Retinal pigment epithelial cell (primary cell): ENCODE measurements around the gene PIGQ.

Source experiments
- DNase-seq: peaks from one replicate; pipeline ENCODE4 v3.0.0-alpha.2; 2010; ENCODE audit warnings: low read depth
- H3K4me3 ChIP-seq: 2 replicates; pipeline ENCODE4 v1.5.1; 2011; ENCODE audit warnings: mild to moderate bottlenecking, low read length, control low read depth, moderate library complexity
- TF ChIP-seq, protein P1 (sequence below): conservative IDR thresholded peaks from 2 replicates; pipeline ENCODE4 v1.5.1; 2011; ENCODE audit warnings: low read depth, low read length, control low read depth, inconsistent platforms

PIGQ gene

DNA sequence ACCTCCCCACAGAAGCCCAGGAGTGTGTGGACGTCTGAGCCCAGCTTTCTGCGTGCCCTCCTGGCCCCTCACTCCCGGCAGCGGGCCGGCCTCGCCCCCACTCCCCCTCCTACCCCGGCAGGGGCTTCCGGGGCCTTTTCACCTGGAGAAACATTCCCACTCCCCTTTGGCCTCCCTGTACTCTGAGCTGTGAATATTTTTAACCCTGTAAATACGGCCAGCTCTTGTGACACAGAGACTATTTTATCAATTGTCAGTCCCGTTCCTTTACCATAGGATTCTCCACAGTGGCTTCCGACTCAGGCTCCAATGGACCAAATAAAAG is 15.5 kb upstream of the PIGQ start:
- H3K4me3 ChIP-seq, result no peak overlapping the region
- TF ChIP-seq, protein P1, sequence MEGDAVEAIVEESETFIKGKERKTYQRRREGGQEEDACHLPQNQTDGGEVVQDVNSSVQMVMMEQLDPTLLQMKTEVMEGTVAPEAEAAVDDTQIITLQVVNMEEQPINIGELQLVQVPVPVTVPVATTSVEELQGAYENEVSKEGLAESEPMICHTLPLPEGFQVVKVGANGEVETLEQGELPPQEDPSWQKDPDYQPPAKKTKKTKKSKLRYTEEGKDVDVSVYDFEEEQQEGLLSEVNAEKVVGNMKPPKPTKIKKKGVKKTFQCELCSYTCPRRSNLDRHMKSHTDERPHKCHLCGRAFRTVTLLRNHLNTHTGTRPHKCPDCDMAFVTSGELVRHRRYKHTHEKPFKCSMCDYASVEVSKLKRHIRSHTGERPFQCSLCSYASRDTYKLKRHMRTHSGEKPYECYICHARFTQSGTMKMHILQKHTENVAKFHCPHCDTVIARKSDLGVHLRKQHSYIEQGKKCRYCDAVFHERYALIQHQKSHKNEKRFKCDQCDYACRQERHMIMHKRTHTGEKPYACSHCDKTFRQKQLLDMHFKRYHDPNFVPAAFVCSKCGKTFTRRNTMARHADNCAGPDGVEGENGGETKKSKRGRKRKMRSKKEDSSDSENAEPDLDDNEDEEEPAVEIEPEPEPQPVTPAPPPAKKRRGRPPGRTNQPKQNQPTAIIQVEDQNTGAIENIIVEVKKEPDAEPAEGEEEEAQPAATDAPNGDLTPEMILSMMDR, result no peak

GRCh38 chr16:554640-555365 is 15.0 kb upstream of the PIGQ start:
- DNase-seq, result no peak
- TF ChIP-seq, protein P1, result no peak
- no peak overlapping the region for H3K4me3 ChIP-seq

More for the DNA sequence above, 15.5 kb upstream of the PIGQ start:
- no peak for DNase-seq

DNA sequence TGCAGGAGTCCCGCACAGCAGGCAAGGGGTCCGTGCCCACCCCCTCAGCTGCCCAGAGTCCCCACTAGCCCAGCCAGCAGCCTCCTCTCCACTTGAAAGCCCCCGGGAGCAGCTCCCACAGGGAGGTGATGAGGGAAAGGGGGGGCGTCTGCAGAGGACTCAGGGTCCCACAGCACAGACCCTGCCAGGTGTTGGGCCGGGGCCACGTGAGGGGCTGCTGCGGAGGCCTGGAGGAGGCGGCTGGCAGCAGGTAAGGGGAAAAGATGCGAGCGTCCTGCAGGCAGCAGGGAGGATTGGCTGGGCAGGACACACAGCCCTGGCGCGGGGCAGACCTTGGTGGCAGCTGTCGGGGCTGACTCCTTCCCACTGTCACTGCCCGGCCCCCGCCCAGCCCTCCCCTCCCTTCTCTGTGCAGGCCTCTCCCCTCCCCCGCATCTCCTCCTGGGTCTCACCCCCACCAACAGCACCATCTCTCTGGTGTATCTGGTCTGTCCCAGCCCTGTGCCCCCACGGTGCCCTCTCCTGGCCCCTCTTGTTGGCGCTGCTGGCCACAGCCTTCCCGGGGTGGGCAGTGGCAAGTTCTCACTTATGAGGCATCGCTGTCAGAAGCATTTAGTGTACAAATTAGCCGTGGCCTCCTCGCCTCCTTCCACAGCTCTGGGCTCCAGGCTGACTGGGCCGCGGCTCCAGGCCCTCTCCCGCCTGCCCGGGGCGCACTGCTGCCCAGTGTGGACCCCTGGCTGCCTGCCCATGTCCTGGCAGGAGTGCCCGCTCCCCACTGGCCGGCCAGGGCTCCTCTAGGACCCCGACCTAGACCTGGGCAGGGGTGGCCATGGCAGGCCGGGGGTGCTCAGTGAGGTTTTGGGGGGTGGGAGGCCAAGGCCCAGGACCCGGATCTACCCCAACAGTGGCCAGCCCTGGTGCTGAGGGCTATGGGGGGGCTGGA is 14.0 kb upstream of the PIGQ start:
- TF ChIP-seq, protein P1, result no peak
- no peak overlapping the region for H3K4me3 ChIP-seq
- DNase-seq, result no peak

DNA sequence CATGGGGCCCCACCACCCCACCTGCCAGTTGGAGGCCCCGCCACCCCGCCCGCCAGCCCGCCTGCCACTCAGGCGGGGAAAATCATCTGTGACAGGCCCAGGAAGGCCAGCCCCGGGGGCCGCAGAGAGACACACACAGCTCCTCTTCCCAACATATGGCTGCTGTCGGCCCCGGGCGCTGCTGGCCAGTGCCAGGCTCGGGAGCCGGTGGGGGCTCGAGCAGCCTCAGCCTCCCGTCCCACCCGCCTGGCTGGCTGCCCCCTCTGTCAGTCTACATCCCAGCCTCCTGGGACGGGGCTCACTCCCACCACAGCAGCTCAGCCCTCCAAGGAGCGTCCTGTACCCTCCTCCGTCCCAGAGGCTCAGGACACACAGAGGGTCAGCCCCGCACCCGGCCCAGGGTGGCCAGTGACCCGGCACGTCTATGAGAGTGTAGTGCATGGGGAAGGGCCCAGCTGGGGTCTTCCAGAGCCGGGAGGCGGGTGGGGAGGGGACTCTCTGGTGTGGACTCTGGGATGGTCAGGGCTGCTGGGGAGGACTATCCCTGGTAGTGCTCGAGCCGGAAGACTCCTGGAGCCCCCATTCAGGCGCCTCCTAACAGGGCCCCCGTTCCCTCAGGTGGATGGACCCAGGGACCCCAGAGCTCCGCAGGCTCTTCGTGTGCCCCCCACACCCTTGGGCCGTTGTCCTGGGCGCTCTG is 13.1 kb upstream of the PIGQ start:
- no peak overlapping the region for H3K4me3 ChIP-seq
- TF ChIP-seq, protein P1, result no peak
- no peak for DNase-seq

GRCh38 chr16:557463-558297 is 12.1 kb upstream of the PIGQ start:
- H3K4me3 ChIP-seq, result no peak overlapping the region
- no peak for DNase-seq

More at GRCh38 chr16:557463-558297, 12.1 kb upstream of the PIGQ start:
- TF ChIP-seq, protein P1, result no peak
